H1 (cell line): ENCODE measurements around the gene C22orf23.
"Not testable (repeated sequence)": the region's sequence is repeated elsewhere in the genome, so short reads cannot be mapped to it uniquely, and the experiment has no call there.

Source experiments
- ASH2L ChIP-seq: fragments of 200-600, 300-600 bp; sonication (generic); IDR thresholded peaks from one replicate; pipeline ENCODE4 v1.7.1; 2017; ENCODE audit warnings: low read length
- CHD2 ChIP-seq: IDR thresholded peaks from 2 replicates; pipeline ENCODE4 v1.6.1; 2012; ENCODE audit warnings: low read length, improper control_type of control experiment
- CREB1 ChIP-seq: IDR thresholded peaks from 2 replicates; pipeline ENCODE4 v1.6.1; 2012; ENCODE audit warnings: inconsistent platforms
- CTCF ChIP-seq, 3 experiments: IDR thresholded peaks; 1 replicate in 2 of 3; 2 replicates in 1 of 3; pipeline versions ENCODE4 v1.5.1 to v1.6.1; 2011; ENCODE audit warnings: low read length in 3 of 3, mild to moderate bottlenecking in 3 of 3, inconsistent platforms in 2 of 3, low read depth in 1 of 3, moderate library complexity in 1 of 3; ENCODE audit not compliant: insufficient read depth in 1 of 3; ENCODE audit errors: control extremely low read depth in 1 of 3
- FOSL1 ChIP-seq: IDR thresholded peaks from 2 replicates; pipeline ENCODE4 v1.6.1; 2011; ENCODE audit warnings: mild to moderate bottlenecking, low read depth, low read length, moderate library complexity; ENCODE audit not compliant: insufficient read depth
- JUN ChIP-seq: IDR thresholded peaks from 2 replicates; pipeline ENCODE4 v1.6.1; 2011; ENCODE audit warnings: low read depth, mild to moderate bottlenecking, improper control_type of control experiment, low read length
- POLR2A ChIP-seq, 2 experiments: IDR thresholded peaks; 1 replicate in 1 of 2; 2 replicates in 1 of 2; pipeline ENCODE4 v1.6.1; 2011; ENCODE audit warnings: low read depth in 2 of 2, low read length in 2 of 2, mild to moderate bottlenecking in 2 of 2; ENCODE audit errors: control extremely low read depth in 1 of 2
- POLR2AphosphoS5 ChIP-seq: IDR thresholded peaks from 2 replicates; pipeline ENCODE4 v1.6.1; 2011; ENCODE audit warnings: low read depth, low read length
- RAD21 ChIP-seq, 2 experiments: IDR thresholded peaks in 1 of 2; conservative IDR thresholded peaks in 1 of 2; 2 replicates each; pipeline ENCODE4 v1.6.1; 2011; ENCODE audit warnings: low read depth in 2 of 2, low read length in 2 of 2, improper control_type of control experiment in 1 of 2, inconsistent platforms in 1 of 2, mild to moderate bottlenecking in 1 of 2, moderate library complexity in 1 of 2
- RBBP5 ChIP-seq: IDR thresholded peaks from 2 replicates; pipeline ENCODE4 v1.7.1; 2012; ENCODE audit warnings: low read depth, mild to moderate bottlenecking, inconsistent platforms, low read length, moderate library complexity, borderline replicate concordance
- SRF ChIP-seq: IDR thresholded peaks from 2 replicates; pipeline ENCODE4 v1.6.1; 2011; ENCODE audit warnings: mild to moderate bottlenecking, low read depth, low read length, moderate library complexity
- TAF1 ChIP-seq: IDR thresholded peaks from 2 replicates; pipeline ENCODE4 v1.6.1; 2011; ENCODE audit warnings: mild to moderate bottlenecking, low read depth, low read length
- TCF12 ChIP-seq: IDR thresholded peaks from 2 replicates; pipeline ENCODE4 v1.6.1; 2011; ENCODE audit warnings: low read depth, mild to moderate bottlenecking, low read length
- YY1 ChIP-seq: IDR thresholded peaks from 2 replicates; pipeline ENCODE4 v1.6.1; 2011; ENCODE audit warnings: low read depth, mild to moderate bottlenecking, low read length

DNA sequence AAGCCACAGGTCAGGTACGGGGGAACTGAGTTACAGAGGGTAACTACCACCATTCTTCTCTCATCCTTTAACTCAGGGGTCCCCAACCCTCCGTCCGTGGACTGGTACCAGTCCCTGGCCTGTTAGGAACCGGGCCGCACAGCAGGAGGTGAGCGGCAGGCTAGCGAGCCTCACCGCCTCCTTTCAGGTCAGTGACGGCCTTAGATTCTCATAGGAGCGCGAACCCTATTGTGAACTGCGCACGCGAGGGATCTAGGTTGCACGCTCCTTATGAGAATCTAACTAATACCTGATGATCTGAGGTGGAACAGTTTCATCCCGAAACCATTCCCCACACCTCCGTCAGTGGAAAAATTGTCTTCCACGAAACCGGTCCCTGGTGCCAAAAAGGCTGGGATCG lies 772 bp downstream of the C22orf23 start:
- TF ChIP-seq CREB1; CTCF (IDR thresholded peaks at IDR 0.05; ENCODE audit: control extremely low read depth in 1 of 3, insufficient read depth in 1 of 3, low read depth in 1 of 3, low read length in 3 of 3); RBBP5; POLR2A (IDR thresholded peaks at IDR 0.05; ENCODE audit: control extremely low read depth in 1 of 2, low read depth in 2 of 2, low read length in 2 of 2); CHD2; ASH2L; JUN; POLR2AphosphoS5; SRF; TCF12; TAF1; YY1; FOSL1; RAD21 (IDR thresholded peaks at IDR 0.05 in 1 of 2, conservative IDR thresholded peaks at IDR 0.05 in 1 of 2; ENCODE audit: low read depth in 2 of 2, low read length in 2 of 2): not testable (repeated sequence)
